ENCODE measurements around the gene GSTM2. TPM values are rescaled to one million over a fixed set of nuclear protein-coding genes. Genes with fewer than 3 reads are reported as not detected.
A peak's percentile ranks its signal among the peaks of the same experiment; 100 is the strongest.

GSTM2 gene
- total RNA-seq, 2 donors from 2014 or later: 18.4 to 30.3 TPM

GRCh38 chr1:109619576-109620400 lies 48.1 kb upstream of the GSTM2 start, which contains the start of the genes AMPD2 and GNAT2:
Gene AMPD2 (plus strand): TSS chr1:109619837. CDS start chr1:109621176, 1,339 bp downstream.
Gene GNAT2 (minus strand): TSS chr1:109619616. CDS start chr1:109612870, 6,746 bp downstream.
- TF ChIP-seq CTCF (conservative IDR thresholded peaks at IDR 0.05): no peak
- Mint-ChIP-seq H3K4me1 (peaks cover 23% of the 10 kb centered on the region), H3K36me3 (ENCODE audit: low read depth) (no peaks in the 10 kb centered on the region), H3K9me3 (no peaks in the 10 kb centered on the region), H3K27me3 (ENCODE audit: insufficient read depth) (no peaks in the 10 kb centered on the region), H3K27ac (peak within 1 kb of the TSS; percentile 93), H3K4me3 (peak within 1 kb of the TSS; percentile 91)
- 1 to 2% methylated on average over 24 to 47 of the region's 47 CpGs for WGBS, 2 experiments (ENCODE audit: insufficient coverage in 1 of 2, insufficient read length in 1 of 2)
- H3K36me3 ChIP-seq (ENCODE audit: control insufficient read depth, insufficient read depth, low read length): no peaks in the 10 kb centered on the region
- peak within 1 kb of the TSS; percentile 78 for H3K9ac ChIP-seq (ENCODE audit: extremely low read depth, low read length, poor library complexity, severe bottlenecking)
- no peaks in the 10 kb centered on the region for H3K9me3 ChIP-seq (ENCODE audit: control insufficient read depth, low read length)
- no peaks in the 10 kb centered on the region for H3K27me3 ChIP-seq (ENCODE audit: control insufficient read depth, insufficient read depth, low read length, poor library complexity, severe bottlenecking)
- peak; percentile 91 for DNase-seq
- H3K4me3 ChIP-seq (ENCODE audit: low read length): peak within 1 kb of the TSS; percentile 95
- H3K27ac ChIP-seq (ENCODE audit: low read depth, low read length): peak within 1 kb of the TSS; percentile 73
- peaks cover 7% of the 10 kb centered on the region for H3K4me1 ChIP-seq (ENCODE audit: control insufficient read depth, insufficient read depth, low read length)

GRCh38 chr1:109620401-109620791 lies 47.5 kb upstream of the GSTM2 start:
- peak overlapping the region; percentile 93 for H3K27ac Mint-ChIP-seq
- Histone ChIP-seq H3K4me3 (ENCODE audit: low read length) (peak overlapping the region; percentile 95), H3K9ac (ENCODE audit: extremely low read depth, low read length, poor library complexity, severe bottlenecking) (peak overlapping the region; percentile 78), H3K27me3 (ENCODE audit: control insufficient read depth, insufficient read depth, low read length, poor library complexity, severe bottlenecking) (no peaks in the 10 kb centered on the region), H3K4me1 (ENCODE audit: control insufficient read depth, insufficient read depth, low read length) (peaks cover 7% of the 10 kb centered on the region), H3K27ac (ENCODE audit: low read depth, low read length) (peak overlapping the region; percentile 73), H3K36me3 (ENCODE audit: control insufficient read depth, insufficient read depth, low read length) (no peaks in the 10 kb centered on the region), H3K9me3 (ENCODE audit: control insufficient read depth, low read length) (no peaks in the 10 kb centered on the region)
- peaks cover 23% of the 10 kb centered on the region for H3K4me1 Mint-ChIP-seq
- H3K36me3 Mint-ChIP-seq (ENCODE audit: low read depth): no peaks in the 10 kb centered on the region
- no peaks in the 10 kb centered on the region for H3K27me3 Mint-ChIP-seq (ENCODE audit: insufficient read depth)
- DNase-seq: peak; percentile 79
- TF ChIP-seq CTCF (conservative IDR thresholded peaks at IDR 0.05): no peak
- peak overlapping the region; percentile 91 for H3K4me3 Mint-ChIP-seq
- WGBS, 2 experiments (ENCODE audit: insufficient coverage in 1 of 2, insufficient read length in 1 of 2): 0 to 3% methylated on average over 3 to 9 of the region's 9 CpGs
- H3K9me3 Mint-ChIP-seq: no peaks in the 10 kb centered on the region

- no peaks in the 10 kb centered on the region for H3K27me3 Mint-ChIP-seq (ENCODE audit: insufficient read depth)
- WGBS, 2 experiments (ENCODE audit: insufficient coverage in 1 of 2, insufficient read length in 1 of 2): 1 to 13% methylated on average over 1 to 17 of the region's 18 CpGs
- peak overlapping the region; percentile 91 for H3K4me3 Mint-ChIP-seq
- H3K36me3 Mint-ChIP-seq (ENCODE audit: low read depth): no peaks in the 10 kb centered on the region
- Histone ChIP-seq H3K27me3 (ENCODE audit: control insufficient read depth, insufficient read depth, low read length, poor library complexity, severe bottlenecking) (no peaks in the 10 kb centered on the region), H3K9me3 (ENCODE audit: control insufficient read depth, low read length) (no peaks in the 10 kb centered on the region), H3K4me3 (ENCODE audit: low read length) (peak overlapping the region; percentile 95), H3K36me3 (ENCODE audit: control insufficient read depth, insufficient read depth, low read length) (no peaks in the 10 kb centered on the region), H3K4me1 (ENCODE audit: control insufficient read depth, insufficient read depth, low read length) (peaks cover 7% of the 10 kb centered on the region), H3K27ac (ENCODE audit: low read depth, low read length) (peak overlapping the region; percentile 73), H3K9ac (ENCODE audit: extremely low read depth, low read length, poor library complexity, severe bottlenecking) (peak overlapping the region; percentile 78)
- peak; percentile 94 for DNase-seq
- no peak for TF ChIP-seq CTCF (conservative IDR thresholded peaks at IDR 0.05)
- H3K27ac Mint-ChIP-seq: no peak overlapping the region
- no peaks in the 10 kb centered on the region for H3K9me3 Mint-ChIP-seq
- H3K4me1 Mint-ChIP-seq: peaks cover 23% of the 10 kb centered on the region
Measured at GRCh38 chr1:109620841-109621286, 47.0 kb upstream of the GSTM2 start.

All from endodermal cell (in vitro differentiated cells).